Rectal smooth muscle tissue (tissue), 1 donor: ENCODE data around the gene NCKAP5.

Experiments used
- H3K27ac ChIP-seq: one replicate; pipeline ENCODE4 v1.7.0; 2013; ENCODE audit warnings: low read depth, low read length, inconsistent platforms
- H3K27me3 ChIP-seq: one replicate; pipeline ENCODE4 v1.7.0; 2013; ENCODE audit warnings: low read length; ENCODE audit not compliant: control insufficient read depth, insufficient read depth
- H3K36me3 ChIP-seq: one replicate; pipeline ENCODE4 v1.7.0; 2013; ENCODE audit warnings: low read length; ENCODE audit not compliant: control insufficient read depth, insufficient read depth
- H3K4me1 ChIP-seq: one replicate; pipeline ENCODE4 v1.7.0; 2013; ENCODE audit warnings: low read length; ENCODE audit not compliant: control insufficient read depth, insufficient read depth
- H3K4me3 ChIP-seq: one replicate; pipeline ENCODE4 v1.7.0; 2013; ENCODE audit warnings: low read length
- H3K9ac ChIP-seq: one replicate; pipeline ENCODE4 v1.7.0; 2013; ENCODE audit warnings: low read length

The NCKAP5 gene

DNA sequence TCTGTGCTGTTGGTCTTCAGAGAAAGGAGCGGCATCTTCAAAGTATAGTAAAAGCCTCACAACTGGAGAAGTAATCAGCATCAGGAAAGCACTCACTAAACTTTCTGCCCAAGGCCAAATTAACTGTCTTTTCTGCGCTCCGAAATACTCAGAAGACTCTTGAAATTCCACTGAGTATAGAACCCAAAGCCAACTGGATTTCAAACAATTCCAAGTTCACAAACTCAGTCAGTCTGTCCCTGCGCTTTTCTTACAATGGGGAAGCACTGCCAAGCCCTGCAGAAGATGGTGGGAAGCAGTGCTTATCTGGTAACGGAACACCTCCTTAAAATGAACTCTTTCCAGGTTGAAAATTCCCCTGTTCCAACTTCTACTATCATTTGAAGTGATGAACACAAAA, 193.5 kb downstream of the NCKAP5 start:
- H3K27me3 ChIP-seq = no peaks in the 10 kb centered on the region
- no peaks in the 10 kb centered on the region for H3K4me1 ChIP-seq
- H3K9ac ChIP-seq = no peak overlapping the region
- H3K27ac ChIP-seq = no peak overlapping the region
- no peak overlapping the region for H3K4me3 ChIP-seq
- H3K36me3 ChIP-seq = no peaks in the 10 kb centered on the region

DNA sequence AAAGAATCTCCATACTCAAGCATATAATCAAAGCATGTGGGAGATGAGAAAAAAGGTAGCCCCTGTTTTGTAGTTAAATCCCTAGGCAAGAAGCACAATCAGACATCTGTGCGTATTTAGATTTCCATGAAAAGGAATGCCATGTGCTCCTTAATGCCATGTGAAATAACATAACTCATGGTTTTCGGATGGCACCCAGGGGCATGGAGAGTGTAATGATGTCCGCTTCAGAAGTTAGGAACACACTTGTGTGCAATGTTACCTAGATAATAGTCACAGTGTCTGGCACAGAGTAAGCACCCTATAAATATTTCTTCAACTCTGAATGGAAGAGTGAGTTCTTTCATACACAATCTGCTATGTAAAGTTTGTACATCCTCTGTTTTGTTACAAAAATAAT, 197.0 kb downstream of the NCKAP5 start:
- Histone ChIP-seq H3K4me3 (no peak overlapping the region), H3K4me1 (no peaks in the 10 kb centered on the region), H3K27ac (no peak overlapping the region), H3K27me3 (no peaks in the 10 kb centered on the region), H3K9ac (no peak overlapping the region), H3K36me3 (no peaks in the 10 kb centered on the region)

DNA sequence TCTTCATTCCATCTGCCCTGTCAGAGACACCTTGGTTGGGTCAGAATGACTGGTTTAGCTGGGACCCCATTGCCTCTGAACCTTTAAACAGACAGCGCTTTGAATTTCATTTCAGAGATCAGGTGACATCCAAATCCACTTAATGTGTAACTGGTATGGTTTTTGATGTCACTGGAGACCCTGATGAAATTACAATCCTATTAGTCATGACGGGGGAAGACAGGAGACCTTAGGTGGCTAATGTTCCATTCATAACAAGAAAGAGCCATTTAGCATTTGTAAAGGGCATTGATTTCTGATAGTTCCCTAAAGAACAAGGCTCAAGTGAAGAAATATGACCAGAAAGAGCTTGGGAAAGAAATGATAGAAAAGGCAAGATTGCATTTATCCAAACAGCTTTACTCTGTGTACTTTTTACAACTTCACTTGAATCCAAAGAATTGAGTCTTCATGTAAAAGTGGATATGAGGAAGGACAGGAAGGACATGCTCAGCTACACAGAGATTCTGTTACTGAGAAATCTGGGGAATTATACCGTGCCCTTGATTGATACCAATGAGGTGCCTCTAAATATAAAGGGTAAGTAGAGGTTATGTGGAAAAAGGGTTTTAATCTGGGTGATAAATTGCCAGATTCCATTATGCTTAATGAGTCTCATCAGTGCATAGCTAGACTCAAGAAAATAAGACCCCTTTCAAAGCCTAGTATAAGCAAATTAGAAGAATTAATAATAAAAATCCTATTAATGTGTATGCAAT, 198.2 kb downstream of the NCKAP5 start:
- H3K27ac ChIP-seq = no peak overlapping the region
- H3K9ac ChIP-seq = no peak overlapping the region
- H3K4me1 ChIP-seq = no peaks in the 10 kb centered on the region
- H3K36me3 ChIP-seq = no peaks in the 10 kb centered on the region
- no peak overlapping the region for H3K4me3 ChIP-seq
- H3K27me3 ChIP-seq = no peaks in the 10 kb centered on the region

- H3K36me3 ChIP-seq = no peaks in the 10 kb centered on the region
- H3K9ac ChIP-seq = no peak overlapping the region
- no peak overlapping the region for H3K4me3 ChIP-seq
- H3K4me1 ChIP-seq = no peaks in the 10 kb centered on the region
- H3K27me3 ChIP-seq = no peaks in the 10 kb centered on the region
- no peak overlapping the region for H3K27ac ChIP-seq
Measured at GRCh38 chr2:133365117-133365516, 203.1 kb downstream of the NCKAP5 start.

- Histone ChIP-seq H3K27ac (no peak overlapping the region), H3K9ac (no peak overlapping the region), H3K36me3 (no peaks in the 10 kb centered on the region), H3K4me1 (no peaks in the 10 kb centered on the region), H3K4me3 (no peak overlapping the region), H3K27me3 (no peaks in the 10 kb centered on the region)
Measured at GRCh38 chr2:133364636-133365035, 203.6 kb downstream of the NCKAP5 start.

GRCh38 chr2:133363884-133364283, 204.4 kb downstream of the NCKAP5 start:
- no peaks in the 10 kb centered on the region for H3K27me3 ChIP-seq
- no peaks in the 10 kb centered on the region for H3K4me1 ChIP-seq
- H3K36me3 ChIP-seq = no peaks in the 10 kb centered on the region
- H3K9ac ChIP-seq = no peak overlapping the region
- H3K4me3 ChIP-seq = no peak overlapping the region
- H3K27ac ChIP-seq = no peak overlapping the region

GRCh38 chr2:133362061-133362476, 206.2 kb downstream of the NCKAP5 start:
- no peak overlapping the region for H3K27ac ChIP-seq
- no peak overlapping the region for H3K4me3 ChIP-seq
- H3K4me1 ChIP-seq = no peaks in the 10 kb centered on the region
- no peaks in the 10 kb centered on the region for H3K36me3 ChIP-seq
- no peak overlapping the region for H3K9ac ChIP-seq
- no peaks in the 10 kb centered on the region for H3K27me3 ChIP-seq

- Histone ChIP-seq H3K4me1 (no peaks in the 10 kb centered on the region), H3K36me3 (no peaks in the 10 kb centered on the region), H3K27ac (no peak overlapping the region), H3K4me3 (no peak overlapping the region), H3K9ac (no peak overlapping the region), H3K27me3 (no peaks in the 10 kb centered on the region)
Measured at GRCh38 chr2:133360882-133361281, 207.4 kb downstream of the NCKAP5 start.

DNA sequence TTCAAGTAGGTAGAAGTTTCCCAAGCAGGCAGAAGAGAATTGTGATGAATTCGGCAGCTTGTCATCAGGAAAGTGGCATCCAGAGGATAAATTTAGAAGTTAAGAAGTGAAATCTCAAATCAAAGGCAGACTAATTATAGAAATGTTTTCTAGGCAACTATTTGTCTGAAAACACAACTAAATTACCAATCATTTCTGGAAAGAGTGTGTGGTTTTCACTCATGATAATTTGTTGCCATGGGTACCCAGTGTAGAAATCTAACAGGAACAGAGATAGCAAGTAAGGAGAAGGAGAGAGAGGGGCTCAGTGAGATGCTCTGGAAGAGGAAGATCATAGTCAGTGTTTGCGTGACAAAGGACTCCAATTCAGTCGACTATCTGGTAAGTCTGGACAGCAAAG, 208.1 kb downstream of the NCKAP5 start:
- no peak overlapping the region for H3K4me3 ChIP-seq
- H3K4me1 ChIP-seq = no peaks in the 10 kb centered on the region
- no peaks in the 10 kb centered on the region for H3K36me3 ChIP-seq
- no peak overlapping the region for H3K9ac ChIP-seq
- H3K27me3 ChIP-seq = no peaks in the 10 kb centered on the region
- H3K27ac ChIP-seq = no peak overlapping the region

- H3K4me3 ChIP-seq = no peak overlapping the region
- H3K9ac ChIP-seq = no peak overlapping the region
- H3K27ac ChIP-seq = no peak overlapping the region
- H3K27me3 ChIP-seq = no peaks in the 10 kb centered on the region
- H3K36me3 ChIP-seq = no peaks in the 10 kb centered on the region
- H3K4me1 ChIP-seq = no peaks in the 10 kb centered on the region
Measured at GRCh38 chr2:133352719-133353118, 215.5 kb downstream of the NCKAP5 start.

DNA sequence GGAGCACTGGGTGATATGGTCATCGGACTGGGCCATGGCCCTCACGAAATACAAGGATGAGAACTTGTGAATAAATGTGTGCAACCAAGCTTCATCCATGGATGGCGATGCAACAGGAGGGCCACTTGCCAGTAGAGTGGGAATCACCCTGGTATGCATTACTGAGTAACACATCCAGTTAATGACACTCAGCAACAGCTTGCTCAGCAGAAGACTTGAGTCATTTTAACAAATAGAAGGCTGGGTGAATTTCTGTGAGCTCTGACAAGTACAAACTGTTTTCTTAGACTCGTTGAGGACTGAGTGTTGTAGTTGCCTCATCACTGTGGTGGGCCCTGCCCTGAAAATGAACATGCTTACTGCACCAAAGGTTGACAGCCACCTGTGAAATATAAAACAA, 221.6 kb downstream of the NCKAP5 start:
- Histone ChIP-seq H3K4me1 (no peaks in the 10 kb centered on the region), H3K4me3 (no peak overlapping the region), H3K27me3 (no peaks in the 10 kb centered on the region), H3K36me3 (no peaks in the 10 kb centered on the region), H3K27ac (no peak overlapping the region), H3K9ac (no peak overlapping the region)

DNA sequence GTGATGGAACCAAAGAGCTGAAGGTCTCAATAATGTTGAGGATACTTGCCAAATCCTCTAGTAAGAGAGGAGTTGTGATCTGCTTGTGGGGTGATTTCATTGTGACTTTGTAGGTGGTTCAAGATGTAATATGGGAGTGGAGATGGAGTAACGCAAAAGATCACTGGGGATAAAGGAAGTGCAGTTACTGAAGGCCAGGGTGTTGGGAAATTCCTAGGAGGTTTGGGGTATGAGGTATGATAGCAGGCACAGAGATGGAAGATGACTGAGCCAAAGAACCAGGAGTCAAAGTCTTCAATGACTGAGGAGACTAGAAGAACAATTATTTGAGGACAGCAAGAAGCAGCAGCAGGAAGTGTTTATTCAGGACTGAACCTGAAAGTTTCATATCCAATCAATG, 222.6 kb downstream of the NCKAP5 start:
- H3K4me1 ChIP-seq = no peaks in the 10 kb centered on the region
- no peak overlapping the region for H3K27ac ChIP-seq
- H3K36me3 ChIP-seq = no peaks in the 10 kb centered on the region
- no peaks in the 10 kb centered on the region for H3K27me3 ChIP-seq
- no peak overlapping the region for H3K9ac ChIP-seq
- no peak overlapping the region for H3K4me3 ChIP-seq

- H3K4me3 ChIP-seq = no peak overlapping the region
- no peaks in the 10 kb centered on the region for H3K27me3 ChIP-seq
- no peaks in the 10 kb centered on the region for H3K4me1 ChIP-seq
- no peaks in the 10 kb centered on the region for H3K36me3 ChIP-seq
- H3K9ac ChIP-seq = no peak overlapping the region
- H3K27ac ChIP-seq = no peak overlapping the region
Measured at GRCh38 chr2:133344849-133345248, 223.4 kb downstream of the NCKAP5 start.
